Loucy (cell line): ENCODE measurements around the gene SHISAL1.

Experiments used
- EZH2phosphoT487 ChIP-seq: fragments of 200-600 bp; IDR thresholded peaks from 2 replicates; pipeline ENCODE4 v1.6.1; 2018; ENCODE audit warnings: antibody characterized with exemption, mild to moderate bottlenecking, moderate library complexity, borderline replicate concordance
- TF ChIP-seq, protein P1 (sequence below): fragments of 200-600 bp; sonication (generic); conservative IDR thresholded peaks from 2 replicates; pipeline ENCODE4 v1.5.1; 2014; ENCODE audit warnings: mild to moderate bottlenecking, antibody characterized with exemption, low read length

DNA sequence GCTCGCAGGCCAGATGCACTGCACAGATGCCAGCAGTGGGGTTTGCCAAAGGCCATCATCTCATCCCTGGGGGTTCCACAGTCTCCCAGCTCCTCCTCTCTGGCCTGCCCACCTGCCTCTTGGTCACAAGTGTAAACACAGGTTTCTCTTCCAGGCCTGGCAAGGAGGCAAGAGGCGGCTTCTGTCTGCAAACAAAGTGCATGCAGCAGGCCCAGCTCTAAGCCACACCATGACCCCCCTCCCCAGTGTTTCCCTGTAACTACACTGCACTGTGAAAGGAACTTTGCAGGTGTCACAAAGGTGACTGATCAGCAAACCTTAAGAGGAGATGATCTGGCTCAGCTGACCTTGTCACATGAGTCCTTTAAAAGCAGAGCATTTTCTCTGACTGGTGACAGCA lies 26.2 kb upstream of the SHISAL1 start:
- TF ChIP-seq, protein P1, sequence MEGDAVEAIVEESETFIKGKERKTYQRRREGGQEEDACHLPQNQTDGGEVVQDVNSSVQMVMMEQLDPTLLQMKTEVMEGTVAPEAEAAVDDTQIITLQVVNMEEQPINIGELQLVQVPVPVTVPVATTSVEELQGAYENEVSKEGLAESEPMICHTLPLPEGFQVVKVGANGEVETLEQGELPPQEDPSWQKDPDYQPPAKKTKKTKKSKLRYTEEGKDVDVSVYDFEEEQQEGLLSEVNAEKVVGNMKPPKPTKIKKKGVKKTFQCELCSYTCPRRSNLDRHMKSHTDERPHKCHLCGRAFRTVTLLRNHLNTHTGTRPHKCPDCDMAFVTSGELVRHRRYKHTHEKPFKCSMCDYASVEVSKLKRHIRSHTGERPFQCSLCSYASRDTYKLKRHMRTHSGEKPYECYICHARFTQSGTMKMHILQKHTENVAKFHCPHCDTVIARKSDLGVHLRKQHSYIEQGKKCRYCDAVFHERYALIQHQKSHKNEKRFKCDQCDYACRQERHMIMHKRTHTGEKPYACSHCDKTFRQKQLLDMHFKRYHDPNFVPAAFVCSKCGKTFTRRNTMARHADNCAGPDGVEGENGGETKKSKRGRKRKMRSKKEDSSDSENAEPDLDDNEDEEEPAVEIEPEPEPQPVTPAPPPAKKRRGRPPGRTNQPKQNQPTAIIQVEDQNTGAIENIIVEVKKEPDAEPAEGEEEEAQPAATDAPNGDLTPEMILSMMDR = no peak
- TF ChIP-seq EZH2phosphoT487 = no peak
